ENCODE results near the gene CSF3.

CSF3 gene

GRCh38 chr17:40063187-40063771 lies 48.0 kb downstream of the CSF3 start:
- peak; percentile 32 for DNase-seq

- DNase-seq: no peak
These were observed 48.8 kb downstream of the CSF3 start for GRCh38 chr17:40063901-40064531.

GRCh38 chr17:40064971-40065768 lies 49.9 kb downstream of the CSF3 start:
- DNase-seq: no peak

GRCh38 chr17:40065769-40066510 lies 50.7 kb downstream of the CSF3 start:
- no peak for DNase-seq

Data from activated CD4-positive, alpha-beta T cell treated with anti-CD3 and anti-CD28 coated beads, Interleukin-2, amount 50 U/mL, for 1 hour (primary cell).